GDM1 (cell line): ENCODE results near the gene TOX2.

Experiments
- DNase-seq: peaks from one replicate; lab custom pipeline; 2025; lab: John Stamatoyannopoulos, UW

TOX2 gene

DNA sequence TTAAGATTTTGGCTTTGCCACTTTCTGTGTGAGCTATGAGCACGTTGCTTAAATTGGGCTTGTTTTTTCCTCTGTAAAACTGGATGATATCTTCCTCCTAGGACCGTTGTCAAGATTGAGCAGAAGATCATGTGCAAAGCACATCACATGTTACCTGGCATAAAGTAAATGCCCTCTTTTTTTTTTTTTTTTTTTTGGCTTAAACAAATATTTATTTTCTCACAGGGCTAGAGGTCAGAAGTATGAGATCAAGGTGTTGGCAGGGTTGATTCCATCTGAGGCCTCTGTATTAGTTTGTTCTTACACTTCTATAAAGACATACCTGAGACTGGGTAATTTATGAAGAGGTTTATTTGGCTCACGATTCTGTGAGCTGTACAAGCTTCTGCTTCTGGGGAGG, 42.7 kb downstream of the TOX2 start:
- no peak for DNase-seq

DNA sequence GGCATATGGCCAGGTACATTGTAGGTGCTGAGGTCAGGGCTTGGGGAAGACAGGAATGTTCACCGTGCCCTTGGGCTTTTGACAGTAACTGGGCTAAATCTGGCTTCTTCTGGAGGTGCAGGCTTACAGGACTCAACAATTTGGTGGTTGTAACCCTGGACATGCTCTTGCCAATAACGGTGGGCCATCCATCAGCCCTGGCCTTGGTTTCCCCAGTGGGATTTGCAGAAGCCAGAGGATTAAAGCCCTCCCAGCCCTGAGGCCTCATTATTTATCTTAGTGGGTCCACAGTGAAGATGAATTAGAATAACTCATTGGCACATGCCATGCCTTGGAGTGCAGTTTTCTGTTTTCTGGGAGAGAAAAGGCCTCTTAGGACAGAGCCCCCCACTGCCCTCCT, 44.0 kb downstream of the TOX2 start:
- no peak for DNase-seq

DNA sequence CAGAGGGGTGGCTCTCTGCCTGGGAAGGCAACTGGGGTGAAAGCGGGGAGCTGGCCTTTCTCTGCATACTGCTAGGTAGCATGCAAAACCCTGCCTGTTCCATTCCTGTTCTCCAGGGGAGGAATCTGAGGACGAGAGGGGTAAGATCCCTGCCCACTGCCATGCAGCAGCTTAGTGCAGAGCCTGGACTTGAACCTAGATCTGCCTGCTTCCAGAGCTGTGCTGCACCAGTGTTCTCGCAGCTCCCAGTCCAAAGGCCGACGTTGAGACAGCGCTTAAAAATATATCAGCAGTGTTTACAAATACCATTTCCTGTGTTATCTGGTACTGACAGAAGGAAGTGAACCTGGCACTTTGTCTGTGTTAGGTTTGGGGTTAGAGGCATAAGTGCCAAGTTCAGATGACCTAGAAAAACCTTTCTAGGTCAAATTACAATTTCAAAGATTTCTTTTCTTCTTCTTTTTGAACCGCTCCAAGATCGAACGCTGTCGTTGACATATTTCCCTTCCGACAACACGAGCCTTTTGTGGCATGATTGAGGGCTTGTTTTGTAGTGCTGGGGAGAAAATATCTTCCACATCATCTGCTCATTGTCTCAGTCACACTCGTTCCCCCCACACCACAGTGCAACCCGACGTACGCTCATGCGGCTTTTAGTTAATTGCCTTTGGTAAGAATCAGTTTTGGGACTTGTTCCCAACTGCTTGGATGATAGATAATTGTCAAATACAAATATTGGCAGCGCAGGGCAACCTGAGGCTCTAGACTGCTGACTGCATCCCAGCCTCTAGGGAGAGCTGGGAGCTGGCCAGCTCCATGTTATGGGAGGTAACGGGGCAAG, 44.6 kb downstream of the TOX2 start:
- no peak for DNase-seq

DNA sequence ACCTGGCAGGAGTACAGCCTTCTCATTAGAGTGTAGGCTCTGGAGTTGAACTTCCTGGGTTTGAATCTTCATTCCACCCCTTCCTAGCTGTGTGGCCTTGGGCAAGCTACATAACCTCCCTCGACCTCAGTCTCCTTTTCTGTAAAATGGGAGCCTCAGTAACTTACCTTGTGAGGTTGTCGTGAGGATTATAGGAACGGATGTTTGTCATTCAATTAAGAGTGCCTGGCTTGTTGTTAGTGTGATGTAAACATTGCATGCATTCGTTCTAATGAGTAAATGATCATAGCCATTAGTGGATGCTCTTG, 45.2 kb downstream of the TOX2 start:
- no peak for DNase-seq

DNA sequence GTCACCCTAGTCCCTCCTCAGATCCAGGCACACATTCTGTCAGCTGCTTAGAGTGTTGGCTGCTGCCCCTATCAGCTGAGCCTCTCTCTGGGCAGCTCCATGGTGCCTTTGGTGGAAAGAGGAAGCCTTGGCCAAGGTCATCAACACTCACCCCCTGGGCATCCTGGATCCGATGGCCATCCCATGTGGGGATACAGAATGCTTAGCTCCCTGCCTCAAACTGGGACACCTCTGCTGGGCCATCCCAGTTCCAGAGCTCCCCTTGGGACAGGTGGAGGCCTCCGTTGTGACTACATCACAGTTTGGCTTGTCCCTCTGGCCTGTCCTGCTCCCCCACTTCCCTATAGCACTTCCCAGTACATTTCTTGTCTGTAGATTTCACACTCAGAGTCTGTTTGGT, 45.6 kb downstream of the TOX2 start:
- no peak for DNase-seq

DNA sequence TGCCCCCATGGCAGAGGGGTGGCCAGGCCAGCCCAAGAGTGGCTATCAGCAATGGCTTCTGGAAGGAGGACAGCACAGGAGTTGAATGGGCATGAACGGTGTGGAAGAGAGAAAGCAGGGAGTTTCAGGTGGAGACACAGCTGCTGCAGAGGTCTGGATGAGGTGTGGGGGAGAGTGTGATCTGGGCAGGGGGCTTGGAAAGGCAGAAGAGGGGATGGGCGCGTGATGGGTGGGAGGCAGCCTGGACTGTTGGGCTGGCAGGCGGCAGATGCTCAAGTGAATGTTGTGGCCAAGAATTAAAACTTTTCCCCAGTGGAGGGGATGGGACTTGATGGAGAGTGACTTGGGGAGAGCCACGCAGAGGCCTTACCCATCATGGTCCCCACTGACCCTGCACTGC, 46.5 kb downstream of the TOX2 start:
- DNase-seq, result no peak

DNA sequence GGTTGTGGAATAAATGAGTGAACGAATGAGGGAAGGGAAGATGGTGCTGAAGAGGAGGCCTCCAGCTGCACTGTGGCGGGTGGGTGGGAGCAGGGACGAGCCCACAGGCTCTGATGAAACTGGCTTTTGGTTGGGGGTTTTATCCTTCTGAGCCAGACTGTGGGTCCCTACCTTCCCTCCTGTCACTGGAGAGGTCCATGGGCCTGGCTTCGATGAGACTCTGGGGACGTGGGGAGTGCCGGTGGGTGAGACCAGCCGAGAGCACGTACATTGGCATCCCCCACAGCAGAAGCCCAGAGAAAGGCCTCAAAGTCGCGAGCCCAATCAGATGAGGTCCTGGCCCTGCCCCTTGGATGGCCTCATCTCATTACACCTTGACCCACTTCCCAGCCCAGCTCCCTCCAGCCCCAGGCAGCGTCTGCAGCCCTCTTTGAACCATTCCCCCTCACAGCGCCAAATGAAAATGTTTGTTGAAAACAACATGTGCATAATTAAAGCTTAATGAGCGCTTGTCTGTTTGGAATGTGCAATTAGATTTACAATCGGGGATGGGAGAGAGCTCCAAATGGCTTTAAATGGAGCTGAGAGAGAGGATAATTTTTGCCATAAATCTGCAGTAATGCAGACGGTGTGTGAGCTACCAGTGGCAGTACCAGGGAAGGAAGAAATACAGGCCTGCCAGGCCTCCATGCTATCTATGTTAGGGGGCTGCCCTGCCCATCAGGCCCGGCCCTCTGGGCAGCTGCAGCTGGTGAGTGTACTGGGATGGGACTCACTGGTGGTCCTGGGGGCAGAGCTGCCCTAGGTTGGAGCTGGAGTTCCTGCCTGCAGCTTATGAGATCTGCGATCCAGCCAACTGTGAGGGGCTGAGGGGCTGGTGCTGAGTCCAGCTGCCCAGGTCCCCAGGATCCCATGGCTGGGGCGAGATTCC, 47.2 kb downstream of the TOX2 start:
- no peak for DNase-seq

DNA sequence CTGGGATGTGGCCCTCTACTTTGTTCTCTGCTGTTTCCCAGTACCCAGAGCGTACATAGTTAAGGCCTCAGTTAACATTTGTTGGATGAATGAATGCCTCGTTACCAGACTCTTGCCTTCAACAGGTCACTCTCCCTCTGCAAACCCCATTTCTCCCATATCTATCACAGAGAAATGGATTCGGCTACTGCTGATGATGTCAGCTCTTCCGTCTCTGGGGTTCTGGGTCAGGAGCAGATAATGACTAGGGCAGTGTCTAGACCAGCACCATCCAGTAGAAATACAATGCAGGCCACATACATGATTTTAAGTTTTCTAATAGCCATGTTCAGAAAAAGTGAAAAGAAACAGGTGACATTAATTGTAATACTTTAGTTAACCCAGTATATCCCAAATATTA, 47.9 kb downstream of the TOX2 start:
- no peak for DNase-seq

DNA sequence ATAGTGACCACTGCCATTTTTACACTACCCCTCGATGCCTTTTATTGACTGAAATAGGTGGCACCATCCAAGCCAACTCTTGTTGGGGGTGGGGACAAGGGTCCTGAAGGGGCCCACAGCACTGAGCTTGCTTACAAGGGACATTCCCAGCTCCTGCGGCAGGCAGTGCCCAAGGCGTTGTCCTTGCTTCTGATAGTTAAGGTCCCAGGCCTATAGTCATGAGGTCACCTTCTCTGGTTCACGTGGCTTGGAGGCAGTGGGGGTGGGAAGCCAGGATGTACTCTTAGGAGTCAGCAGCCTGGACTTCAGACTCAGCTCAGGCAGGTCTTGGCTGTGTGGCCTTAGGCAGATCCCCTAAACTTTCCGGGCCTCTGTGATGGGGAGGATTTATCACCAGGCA, 48.6 kb downstream of the TOX2 start:
- no peak for DNase-seq

DNA sequence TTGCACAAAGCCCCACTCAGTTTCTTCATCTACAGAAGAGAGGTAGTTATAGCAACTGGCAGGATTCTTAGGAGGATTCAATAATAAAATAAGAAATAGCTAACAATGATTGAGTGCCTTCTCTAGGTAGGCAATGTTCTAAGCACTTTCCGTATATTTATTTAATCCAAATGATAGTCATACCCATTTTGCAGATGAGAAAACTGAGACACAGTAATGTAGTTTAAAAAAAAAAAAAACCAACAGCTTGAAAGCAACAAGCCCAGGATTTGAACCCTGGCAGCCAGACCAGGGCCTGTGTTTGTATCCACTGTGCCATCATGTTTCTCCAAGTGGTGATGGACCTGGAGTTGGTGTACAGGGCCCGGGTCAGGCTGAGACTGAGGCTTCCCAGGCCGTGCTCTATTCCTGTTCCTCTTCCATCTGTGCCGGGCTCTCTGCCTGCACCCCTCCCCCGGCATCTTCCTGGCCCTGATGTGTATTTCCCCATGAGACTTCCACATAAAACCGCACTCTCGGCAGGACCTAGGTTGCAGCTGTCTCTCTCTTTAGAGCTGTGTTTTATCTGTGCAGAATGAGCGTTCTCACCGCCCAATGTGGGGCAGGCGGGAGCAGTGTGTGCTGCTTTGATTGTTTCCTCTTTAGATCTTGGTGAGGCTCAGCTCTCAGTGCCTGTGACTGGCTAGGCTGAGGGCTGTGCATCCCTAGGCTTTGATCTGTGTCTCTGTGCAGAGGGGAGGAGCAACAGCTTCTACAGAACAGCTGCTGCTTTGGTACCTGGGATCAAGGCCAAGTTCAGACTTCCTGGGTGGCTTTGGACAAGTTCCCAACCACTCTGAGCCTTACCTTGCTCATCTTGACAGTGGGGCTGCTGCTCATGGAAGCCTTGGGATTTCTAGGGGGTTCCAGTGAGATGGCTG, 49.5 kb downstream of the TOX2 start:
- DNase-seq, result no peak

DNA sequence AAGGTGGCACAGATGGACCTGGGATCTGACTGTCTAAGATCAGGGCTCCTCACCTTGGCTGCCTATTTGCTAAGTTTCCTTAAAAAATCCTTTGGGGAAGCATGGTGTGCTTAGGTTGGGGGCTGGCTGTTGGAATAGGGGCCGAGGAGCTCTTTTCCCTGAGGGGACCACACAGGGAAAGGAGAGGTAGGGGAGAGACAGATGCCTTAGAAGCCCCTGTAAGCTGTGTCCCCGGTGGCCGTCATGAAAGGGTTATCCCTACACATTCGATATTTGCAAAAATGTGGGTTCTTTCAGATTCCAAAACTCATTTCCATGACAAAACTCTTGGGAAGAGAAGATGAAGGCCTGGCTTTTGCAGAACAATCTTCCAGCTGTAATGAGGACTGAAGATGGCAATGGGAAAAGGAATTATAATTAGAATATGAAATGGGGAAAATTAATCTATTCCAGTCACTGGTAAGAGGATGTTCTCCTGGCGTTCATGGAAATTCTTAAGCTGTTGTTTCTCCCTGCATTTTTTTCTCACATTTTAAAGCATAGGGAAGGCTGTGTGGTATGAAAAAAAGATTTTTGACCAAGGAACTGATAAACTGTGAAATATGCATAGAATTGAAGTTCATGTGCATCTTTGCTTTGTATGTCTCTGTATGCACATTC, 53.8 kb downstream of the TOX2 start:
- no peak for DNase-seq

DNA sequence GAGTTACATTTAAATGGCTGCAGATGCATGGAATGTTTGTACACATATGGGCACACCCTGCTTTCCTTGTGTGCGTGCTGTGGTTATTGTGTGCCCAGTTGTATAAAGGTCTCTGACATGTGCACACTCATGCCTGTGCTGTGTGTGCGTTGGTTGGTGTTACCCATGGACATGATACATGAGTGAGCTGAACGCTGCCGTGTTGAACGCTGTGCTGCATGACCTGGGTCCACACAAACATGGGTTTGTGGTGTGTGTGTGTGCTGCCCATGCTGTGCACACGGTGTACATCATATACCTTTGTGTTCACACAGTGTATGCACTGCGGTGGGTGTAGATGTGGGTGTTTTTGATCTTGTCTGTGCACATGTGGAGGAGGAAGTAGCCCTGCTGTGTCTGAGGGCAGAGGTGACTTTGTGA, 54.4 kb downstream of the TOX2 start:
- no peak for DNase-seq

DNA sequence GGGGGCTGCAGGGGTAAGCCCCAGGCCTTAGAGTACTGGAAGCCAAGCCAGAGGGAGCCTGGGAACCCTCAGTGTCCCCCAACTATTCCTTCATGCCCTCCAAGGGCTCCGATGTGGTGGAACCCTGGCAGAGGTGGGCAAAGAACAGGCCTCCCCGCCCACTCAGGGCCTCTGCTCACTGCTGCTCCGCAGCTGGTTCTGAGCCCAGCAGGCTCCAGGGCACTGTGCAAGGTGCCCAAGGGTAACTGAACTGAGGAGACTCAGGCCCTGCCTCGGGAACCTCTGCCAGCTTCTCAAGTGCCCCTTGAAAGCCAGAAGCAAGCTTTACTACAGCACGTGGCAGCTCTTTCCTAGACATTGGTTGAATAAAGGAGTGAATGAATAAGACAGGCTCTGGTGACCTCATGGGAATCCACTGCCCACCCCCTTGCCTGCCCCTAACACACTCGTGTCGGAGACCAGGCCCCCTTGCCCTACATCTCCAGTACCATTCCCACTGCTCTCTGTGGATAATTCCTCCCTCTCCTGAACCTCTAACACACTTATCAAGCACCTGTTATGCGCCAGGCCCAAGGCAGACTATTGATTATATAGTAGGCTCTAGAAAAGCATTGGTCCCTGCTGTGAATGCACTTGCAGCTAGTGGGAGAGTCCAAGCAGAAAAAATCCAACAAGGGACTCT, 55.0 kb downstream of the TOX2 start:
- DNase-seq, result no peak

DNA sequence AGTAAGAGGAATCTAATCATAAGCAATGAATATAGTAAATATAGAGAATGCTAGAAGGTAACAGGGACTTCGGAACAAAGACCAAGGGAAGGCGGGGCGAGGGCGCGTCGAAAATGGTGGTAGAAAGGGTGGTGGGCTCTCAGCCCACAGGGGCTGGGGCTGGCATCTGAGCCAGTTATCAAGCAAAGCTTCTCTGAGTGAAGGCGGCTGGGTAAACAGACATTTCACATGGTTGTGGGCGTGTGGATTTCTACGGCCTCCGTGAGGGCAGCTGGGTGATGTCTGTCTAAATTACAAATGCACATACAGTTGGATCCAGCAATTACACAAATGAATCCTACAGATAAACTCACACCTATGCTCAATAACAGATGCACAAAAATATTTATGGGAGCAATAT, 56.6 kb downstream of the TOX2 start:
- DNase-seq, result no peak

DNA sequence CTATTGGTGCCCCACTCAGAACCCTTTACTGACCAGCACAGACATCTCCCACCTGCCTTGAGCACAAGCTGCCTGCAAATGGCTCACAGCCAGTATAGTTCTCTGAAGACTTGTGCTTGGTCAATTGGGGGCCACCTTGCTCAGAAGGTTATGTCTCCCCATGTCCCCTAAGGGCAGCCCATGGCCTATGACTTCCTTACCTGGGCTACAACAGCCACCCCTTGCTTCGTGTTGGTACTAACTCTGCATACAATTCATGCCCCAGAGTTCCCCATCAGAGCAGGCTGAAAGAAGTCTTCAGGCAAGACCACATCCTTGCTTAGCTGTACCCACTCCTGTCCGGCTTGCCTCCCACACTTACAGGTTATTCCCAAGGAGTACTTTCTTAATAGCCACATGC, 57.4 kb downstream of the TOX2 start:
- no peak for DNase-seq

DNA sequence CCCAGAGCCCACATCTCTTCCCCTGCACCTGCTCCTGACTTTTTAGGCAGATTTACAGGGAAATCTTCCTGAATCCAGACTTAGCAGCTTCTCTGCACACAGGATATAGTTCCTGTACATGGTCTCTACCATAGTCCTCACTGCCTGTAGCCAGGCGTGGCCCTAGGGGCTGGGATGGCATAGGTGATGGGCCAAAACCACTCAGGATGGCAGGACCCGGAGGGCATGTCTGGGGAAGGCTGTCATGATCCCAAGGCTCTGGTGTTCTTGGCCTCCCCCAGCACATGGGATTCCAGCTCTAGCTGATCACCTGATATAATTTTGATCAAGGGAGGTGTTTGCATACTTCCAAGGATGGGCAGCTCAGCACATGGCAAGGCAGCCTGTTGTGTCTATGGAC, 58.0 kb downstream of the TOX2 start:
- DNase-seq, result no peak

DNA sequence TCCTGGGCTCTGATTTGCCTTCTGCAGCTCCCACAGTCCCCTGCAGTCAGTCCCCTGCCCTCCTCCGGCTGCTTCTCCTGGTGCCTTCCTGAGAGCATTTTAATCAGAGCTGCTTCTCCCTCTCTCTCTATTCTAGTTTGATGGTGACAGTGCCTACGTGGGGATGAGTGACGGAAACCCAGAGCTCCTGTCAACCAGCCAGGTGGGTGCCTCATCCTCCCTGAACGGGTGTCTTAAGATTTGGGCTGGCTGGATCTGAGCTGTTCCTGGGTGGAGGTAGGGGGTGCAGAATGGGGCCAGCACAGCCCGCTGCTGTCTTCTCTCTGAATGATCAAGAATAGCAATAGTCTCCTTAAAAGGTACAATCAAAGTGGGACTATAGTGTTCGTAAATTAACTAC, 58.6 kb downstream of the TOX2 start:
- no peak for DNase-seq

DNA sequence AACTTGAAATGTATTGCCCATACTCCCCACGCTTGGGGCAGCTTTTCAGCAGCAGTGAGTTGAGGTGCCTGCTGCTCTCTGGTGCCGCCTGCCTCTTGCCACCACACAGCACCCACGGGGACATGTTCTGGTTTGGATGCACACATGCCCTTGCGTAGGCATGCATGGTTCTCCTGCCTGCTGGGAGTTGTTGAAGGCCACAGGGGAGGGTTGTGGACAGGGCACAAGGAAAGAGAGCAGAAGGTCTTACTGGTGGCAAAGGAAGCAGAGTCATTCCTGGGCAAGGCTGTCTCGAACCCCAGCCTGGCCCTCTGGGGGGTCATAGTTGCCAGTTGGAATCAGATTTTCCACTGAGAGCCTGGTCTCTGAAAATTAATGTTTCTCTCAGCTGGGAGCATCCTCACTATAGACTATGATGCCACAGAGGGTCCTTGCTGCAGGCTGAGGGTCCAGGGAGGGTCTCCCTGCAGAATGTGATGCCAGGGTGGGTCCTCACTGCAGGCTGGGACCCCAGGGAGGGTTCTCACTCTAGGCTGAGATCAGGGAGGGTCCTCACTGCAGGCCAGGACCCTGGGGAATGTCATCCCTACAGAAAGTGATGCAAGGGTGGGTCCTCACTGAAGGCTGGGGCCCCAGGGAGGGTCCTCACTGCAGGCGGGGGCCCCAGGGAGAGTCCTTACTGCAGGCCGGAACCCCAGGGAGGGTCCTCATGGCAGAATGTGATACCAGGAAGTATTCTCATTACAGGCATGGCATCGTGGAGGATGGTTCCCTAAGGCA, 59.2 kb downstream of the TOX2 start:
- no peak for DNase-seq

DNA sequence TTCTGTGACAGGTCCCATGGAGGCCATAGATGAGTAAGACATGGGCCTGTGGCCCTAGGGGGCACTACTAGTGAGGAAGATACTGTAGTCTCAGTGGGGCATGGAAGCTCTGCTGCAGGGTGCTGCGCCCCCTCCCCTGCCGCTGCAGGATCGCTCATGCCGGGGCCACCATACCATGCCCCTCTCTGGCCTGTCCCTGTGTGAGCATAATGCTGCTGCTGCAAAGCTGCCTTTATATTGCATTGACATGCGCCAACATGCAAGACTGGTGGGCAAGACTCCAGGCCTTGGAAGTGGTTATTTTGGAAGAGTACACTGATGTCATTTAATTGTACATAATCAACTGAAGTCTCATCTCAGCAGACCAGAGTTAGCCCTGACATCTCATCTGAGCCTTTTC, 60.0 kb downstream of the TOX2 start:
- no peak for DNase-seq

DNA sequence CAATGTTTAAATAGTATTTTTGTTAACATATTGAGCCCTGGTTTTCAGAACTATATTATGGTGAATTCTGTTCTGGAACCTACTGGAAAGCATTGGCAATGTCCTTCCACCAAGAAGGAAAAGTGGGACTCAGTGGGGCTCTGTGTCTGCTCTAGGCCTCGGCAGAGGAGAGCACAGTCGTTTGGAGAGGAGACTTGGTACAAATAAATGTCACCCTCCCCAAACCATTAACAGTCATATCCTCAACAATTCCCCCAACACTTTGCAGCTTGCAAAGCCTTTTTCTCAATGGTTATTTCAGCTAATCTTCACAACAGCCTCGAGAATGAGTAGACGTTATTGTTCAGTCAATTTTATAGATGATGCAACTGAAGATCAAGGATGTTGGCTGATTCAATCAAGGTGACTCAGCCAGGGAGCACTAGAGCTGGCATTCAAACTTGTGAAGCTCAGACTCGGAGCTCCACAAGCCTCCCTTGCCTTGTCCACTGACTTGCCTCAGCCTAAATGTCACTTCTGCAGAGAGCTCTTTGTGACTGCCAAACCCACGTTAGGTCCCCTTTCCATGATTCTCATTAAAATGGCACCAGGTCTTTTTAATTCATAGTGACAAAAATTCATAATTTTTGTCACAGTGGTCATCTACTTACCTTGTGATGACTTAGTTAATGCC, 60.6 kb downstream of the TOX2 start:
- DNase-seq, result no peak
